Erythroblast (primary cell): ENCODE data around the gene AFAP1.

Source experiments
- GATA1 ChIP-seq: IDR thresholded peaks from 2 replicates; pipeline ENCODE4 v1.6.1; 2011; ENCODE audit warnings: low read depth, mild to moderate bottlenecking, control low read depth, low read length, moderate library complexity
- POLR2A ChIP-seq: IDR thresholded peaks from 2 replicates; pipeline ENCODE4 v1.6.1; 2011; ENCODE audit warnings: mild to moderate bottlenecking, low read length

GRCh38 chr4:7773401-7774180, 166.1 kb downstream of the AFAP1 start:
- TF ChIP-seq POLR2A (no peak), GATA1 (no peak)
